HG02973 (cell line): ENCODE measurements around the gene RIOK2.
"Not testable (repeated sequence)": the region's sequence is repeated elsewhere in the genome, so short reads cannot be mapped to it uniquely, and the experiment has no call there.

ENCODE experiments used
- ATAC-seq: cut with Tn5 transposase; IDR thresholded peaks from one replicate; pipeline ENCODE4 v1.9.1; 2021; ENCODE audit warnings: moderate library complexity; ENCODE audit not compliant: unreplicated experiment

The RIOK2 gene

GRCh38 chr5:97171703-97172102 is 11.3 kb downstream of the RIOK2 start:
- no peak for ATAC-seq

- ATAC-seq, result no peak
Measured at GRCh38 chr5:97167435-97167834, 15.6 kb downstream of the RIOK2 start.

DNA sequence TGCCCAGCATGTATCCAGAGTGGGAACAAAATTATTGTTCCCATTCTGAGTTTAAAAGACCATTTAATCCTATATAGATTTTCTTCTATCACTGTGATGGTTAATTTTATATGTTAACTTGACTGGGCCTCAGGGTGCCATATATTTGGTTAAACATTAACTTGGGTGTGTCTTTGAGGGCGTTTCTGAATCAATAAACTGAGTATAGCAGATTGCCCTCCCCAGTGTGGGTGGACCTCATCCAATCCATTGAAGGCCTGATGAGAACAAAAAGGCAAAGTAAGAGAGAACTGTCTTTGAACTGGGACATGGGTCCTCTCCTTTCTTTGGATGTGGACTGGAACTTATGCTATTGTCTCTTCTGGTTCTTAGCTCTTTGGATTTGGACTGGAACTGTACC is 17.3 kb downstream of the RIOK2 start:
- ATAC-seq, result no peak

DNA sequence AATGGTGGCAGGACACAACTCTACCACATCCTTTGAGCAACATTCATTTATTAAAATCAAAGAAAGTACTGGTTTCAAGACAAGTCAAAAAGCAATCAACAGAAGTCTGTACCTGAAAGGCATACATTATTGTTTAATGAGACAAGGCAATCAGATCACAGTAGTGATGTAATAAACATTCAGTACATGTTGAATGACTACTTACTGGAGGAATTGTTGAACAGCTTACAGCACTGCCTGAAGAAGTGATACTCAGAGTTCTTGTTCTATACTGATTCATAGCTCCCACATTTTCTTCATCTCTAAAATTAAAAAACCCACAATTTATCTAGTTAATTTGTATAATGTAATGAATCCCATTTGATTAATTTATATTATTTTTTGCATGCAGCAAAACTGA is 18.2 kb downstream of the RIOK2 start:
- no peak for ATAC-seq

DNA sequence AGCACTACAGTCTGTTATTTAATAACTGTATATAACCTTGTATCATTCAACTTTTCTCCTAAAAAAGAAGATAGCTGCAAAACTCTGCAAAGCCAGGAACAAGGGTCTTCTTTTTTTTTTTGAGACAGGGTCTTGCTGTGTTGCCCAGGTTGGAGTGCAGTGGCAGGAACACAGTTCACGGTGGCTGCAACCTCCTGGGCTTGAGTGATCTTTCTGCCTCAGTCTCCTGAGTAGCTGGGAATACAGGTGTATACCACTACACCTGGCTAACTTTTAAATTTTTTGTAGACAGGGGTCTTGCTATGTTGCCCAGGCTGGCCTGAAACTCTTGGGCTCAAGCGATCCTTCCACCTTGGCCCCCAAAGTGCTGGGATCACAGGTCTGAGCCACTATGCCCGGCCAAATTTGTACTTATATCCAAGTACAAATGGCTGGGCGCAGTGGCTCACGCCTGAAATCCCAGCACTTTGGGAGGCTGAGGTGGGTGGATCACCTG is 19.2 kb downstream of the RIOK2 start:
- no peak for ATAC-seq

GRCh38 chr5:97163360-97163764 is 19.7 kb downstream of the RIOK2 start:
- no peak for ATAC-seq

DNA sequence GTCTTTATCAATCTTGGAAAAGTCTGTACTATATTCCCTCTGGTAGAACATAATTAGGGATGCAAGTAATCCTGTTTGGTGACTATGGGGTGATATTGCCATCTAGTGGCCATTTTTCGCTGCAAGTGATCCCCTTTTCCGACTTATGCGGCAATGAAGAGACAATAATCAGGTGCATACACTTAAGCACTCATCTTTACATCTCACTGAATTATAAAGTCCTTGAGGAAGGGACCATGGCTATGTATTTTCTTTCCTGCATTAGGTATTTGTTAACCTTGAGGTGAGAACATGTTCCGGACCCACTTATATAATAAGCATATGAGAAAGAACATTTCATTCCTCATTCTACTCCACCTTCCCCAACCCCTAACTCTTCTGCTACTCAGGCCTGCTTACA is 21.0 kb downstream of the RIOK2 start:
- ATAC-seq, result no peak

- ATAC-seq, result no peak
Measured at GRCh38 chr5:97157689-97158088, 25.4 kb downstream of the RIOK2 start.

- no peak for ATAC-seq
Measured at GRCh38 chr5:97151370-97151769, 31.7 kb downstream of the RIOK2 start.

DNA sequence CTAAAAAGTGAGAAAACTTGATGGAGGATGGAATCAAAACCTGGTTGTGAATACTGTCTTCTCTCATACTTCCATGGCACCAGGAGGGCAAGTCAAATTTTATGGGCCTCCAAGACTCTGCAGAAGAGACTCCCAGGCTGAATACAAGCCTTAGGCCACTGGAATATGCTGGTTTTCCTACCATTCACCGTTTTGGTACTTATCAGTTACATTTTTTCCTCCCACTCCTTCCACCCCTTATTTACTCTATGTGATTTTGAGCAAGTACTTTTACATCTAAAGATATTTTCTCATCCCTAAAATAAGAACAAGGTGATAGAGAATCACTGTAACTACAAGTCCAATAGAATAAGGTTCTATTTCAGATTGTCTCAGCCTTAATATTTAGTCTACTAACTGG is 32.6 kb downstream of the RIOK2 start:
- no peak for ATAC-seq

DNA sequence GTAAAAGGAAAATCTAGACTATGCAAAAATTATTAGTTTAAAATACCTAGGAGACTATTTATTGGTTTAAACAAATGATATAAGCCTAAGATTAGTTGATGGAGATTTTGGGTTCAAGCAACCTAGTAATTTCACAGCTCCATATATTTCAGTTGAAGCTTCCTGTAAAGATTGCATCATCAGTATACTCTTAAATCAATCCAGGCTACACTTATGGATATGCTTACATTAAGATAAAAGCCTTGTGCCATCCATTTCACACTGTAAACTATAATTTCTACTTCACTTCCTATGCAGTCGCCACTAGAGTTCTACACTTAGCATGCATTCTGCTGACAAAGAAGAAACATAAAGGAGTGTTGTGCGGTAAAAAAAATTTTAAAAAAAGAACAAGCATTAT is 33.3 kb downstream of the RIOK2 start:
- ATAC-seq, result no peak

DNA sequence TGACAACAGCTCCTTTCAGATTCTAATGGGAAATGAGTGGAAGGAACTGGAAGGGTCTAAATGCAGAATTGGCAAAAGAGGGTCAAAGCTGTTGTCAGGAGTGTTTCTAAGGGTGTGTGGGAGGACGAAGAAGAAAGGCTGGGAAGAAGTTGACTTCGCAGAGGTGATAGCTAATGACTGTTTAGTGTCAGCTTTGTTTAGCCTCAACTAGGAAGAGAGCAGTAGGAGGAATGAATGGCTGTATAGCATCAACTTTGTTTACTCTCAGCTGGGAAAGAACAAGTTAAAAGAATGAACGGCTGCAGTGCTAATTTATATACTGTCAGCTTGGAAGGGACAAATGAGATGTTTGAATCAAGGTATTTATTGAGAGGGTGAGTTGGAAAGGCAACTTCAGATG is 34.8 kb downstream of the RIOK2 start:
- ATAC-seq, result no peak

DNA sequence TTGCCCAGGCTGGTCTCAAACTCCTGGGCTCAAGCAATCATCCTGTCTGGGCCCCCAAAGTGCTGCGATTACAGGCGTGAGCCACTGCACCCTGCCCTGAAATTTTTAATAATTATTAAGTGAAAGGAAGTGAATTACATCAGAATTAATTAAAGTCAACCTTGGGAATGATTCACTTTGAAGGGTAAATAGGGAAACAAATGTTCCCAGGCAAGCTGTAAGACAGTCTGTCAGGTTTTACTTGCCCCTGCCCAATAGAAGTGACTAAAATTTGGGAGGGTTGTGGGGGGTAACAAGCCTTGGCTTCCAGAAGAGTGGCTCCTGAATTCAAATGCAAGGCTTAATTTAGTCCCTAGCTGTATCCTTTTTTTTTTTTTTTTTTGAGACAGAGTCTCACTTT is 39.3 kb downstream of the RIOK2 start:
- ATAC-seq, result no peak

GRCh38 chr5:97142521-97143254 is 40.4 kb downstream of the RIOK2 start, which contains the start of gene LIX1:
Gene LIX1, minus strand, starts transcription at chr5:97142611. Its CDS starts 35 bp downstream, at chr5:97142576.
- peak; percentile 76 for ATAC-seq

DNA sequence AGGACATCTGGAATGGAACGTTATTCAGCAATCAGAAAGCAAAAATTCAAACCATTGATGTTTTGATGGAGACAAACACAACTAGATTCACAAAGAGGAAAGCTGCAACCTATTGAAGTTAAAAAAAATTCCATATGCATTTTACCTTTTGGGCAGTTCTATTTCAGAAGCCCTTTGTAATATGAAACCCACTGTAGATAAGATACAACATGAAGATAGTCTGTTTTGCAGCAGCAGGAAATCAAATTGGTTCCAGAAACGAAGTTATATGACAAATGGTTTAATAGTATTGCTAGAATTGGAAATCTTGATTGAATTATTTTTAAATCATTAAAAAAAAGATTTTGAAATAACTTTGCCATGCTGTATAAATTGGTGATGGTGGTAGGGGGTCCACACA is 41.5 kb downstream of the RIOK2 start:
- ATAC-seq, result no peak

- no peak for ATAC-seq
Measured at GRCh38 chr5:97141031-97141430, 42.0 kb downstream of the RIOK2 start.

GRCh38 chr5:97140250-97140649 is 42.8 kb downstream of the RIOK2 start:
- not testable (repeated sequence) for ATAC-seq

DNA sequence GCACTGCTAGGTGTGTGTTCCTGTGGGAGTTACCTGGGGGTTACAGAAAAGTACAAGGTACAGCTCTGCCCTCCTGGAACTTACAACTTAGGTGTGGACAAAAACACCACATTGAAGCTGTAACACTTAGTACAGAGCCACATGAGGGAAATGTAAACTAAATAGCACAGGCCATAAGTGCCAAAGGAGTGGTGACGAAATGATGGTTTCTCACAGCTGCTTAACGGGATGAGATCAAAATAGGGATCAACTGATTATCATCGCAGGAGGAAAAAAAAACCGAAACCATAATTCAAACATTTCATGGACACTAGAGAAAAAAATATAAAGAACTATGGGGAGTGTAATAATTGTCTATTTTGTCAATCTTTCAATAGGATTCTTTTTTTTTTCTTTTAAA is 46.6 kb downstream of the RIOK2 start:
- no peak for ATAC-seq

DNA sequence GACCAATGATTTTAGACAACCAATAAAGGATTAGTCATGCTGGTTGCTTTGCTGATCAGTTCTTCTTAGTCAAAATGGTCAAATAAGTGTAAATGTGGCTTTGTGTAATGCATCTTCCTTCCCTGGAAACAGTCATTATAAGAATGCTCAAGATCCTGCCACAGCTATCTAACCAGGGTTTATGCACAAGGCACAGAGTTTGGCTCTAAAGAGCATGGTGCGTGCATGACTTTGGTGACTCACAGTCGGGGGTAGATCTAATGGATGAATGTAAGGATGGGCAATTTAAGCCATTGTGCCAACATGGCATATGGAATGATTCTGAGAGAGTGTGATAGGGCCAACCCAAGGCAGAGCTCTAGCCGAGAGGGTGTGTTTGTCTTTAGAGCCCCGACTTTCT is 47.2 kb downstream of the RIOK2 start:
- no peak for ATAC-seq

DNA sequence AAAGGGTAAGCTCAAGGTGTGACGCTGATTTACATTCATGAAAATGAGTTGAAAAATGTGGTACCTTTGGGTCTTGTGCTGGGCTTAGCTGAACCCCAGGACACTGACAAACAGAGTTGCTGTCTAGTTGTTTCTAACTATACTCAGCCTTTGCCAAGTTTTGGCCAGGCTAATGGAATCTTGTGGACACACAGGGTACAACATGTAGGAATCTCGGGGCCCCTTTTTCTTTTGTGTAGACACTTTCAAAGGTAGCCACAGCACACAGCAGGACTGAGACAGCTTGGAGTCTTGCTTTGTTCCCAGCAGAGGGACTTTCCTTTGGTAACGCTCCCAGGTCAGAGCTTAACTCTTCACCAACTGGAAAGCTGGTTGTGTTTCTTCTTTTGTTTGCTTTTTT is 48.4 kb downstream of the RIOK2 start:
- no peak for ATAC-seq

- ATAC-seq, result no peak
Measured at GRCh38 chr5:97133101-97133500, 49.9 kb downstream of the RIOK2 start.

- ATAC-seq, result no peak
Measured at GRCh38 chr5:97131921-97132320, 51.1 kb downstream of the RIOK2 start.

DNA sequence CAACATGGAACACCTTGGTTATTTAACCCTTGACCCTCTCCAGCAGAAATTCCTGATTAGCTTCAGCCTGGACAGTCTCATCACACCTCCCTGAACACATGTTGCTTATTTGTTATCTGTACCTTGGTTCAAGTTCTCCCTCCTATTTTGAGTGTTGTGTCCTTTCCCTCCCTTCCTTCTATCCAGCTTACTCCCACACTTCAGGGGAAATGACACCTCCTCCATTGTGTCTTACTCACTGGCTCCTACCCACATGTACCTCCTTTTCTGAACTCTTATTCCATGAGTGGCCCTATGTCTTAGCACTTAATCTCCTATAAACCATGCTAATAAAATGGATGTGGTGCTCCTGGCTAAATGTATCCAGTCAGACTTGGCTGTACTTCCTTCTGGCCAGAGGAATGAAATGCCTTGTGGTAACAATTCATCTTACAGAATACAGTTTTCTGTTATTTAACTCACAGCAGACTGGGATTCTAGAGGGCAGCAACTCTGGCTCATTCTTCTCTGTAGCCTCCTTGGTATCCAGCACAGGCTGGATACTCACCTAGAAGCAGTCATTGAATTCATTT is 51.8 kb downstream of the RIOK2 start:
- no peak for ATAC-seq
